KMS-11 (cell line): ENCODE measurements around the gene KIAA0408.

ENCODE experiments used
- H2AFZ ChIP-seq: fragments of 200-600 bp; sonication (generic); 2 replicates; pipeline ENCODE4 v1.6.1; 2016; ENCODE audit warnings: antibody characterized with exemption, mixed run types, low read depth
- H3K27ac ChIP-seq: fragments of 200-600 bp; sonication (generic); 2 replicates; pipeline ENCODE4 v1.6.1; 2016; ENCODE audit warnings: mild to moderate bottlenecking, mixed run types
- H3K27me3 ChIP-seq: fragments of 200-600 bp; sonication (generic); 2 replicates; pipeline ENCODE4 v1.6.1; 2017; ENCODE audit warnings: mild to moderate bottlenecking, low read depth, mixed run types, moderate library complexity; ENCODE audit not compliant: insufficient read depth
- H3K36me3 ChIP-seq: fragments of 200-600 bp; sonication (generic); 2 replicates; pipeline ENCODE4 v1.6.1; 2017; ENCODE audit warnings: mild to moderate bottlenecking, mixed run types; ENCODE audit not compliant: insufficient read depth
- H3K4me1 ChIP-seq: fragments of 200-600 bp; sonication (generic); 2 replicates; pipeline ENCODE4 v1.6.1; 2016; ENCODE audit warnings: mild to moderate bottlenecking, low read depth, mixed run types; ENCODE audit not compliant: poor library complexity, severe bottlenecking
- H3K4me2 ChIP-seq: fragments of 200-600 bp; sonication (generic); 2 replicates; pipeline ENCODE4 v1.7.0; 2016; ENCODE audit warnings: mild to moderate bottlenecking, mixed run types
- H3K4me3 ChIP-seq: fragments of 200-600 bp; sonication (generic); IDR thresholded peaks from 2 replicates; pipeline ENCODE4 v1.6.1; 2017; ENCODE audit warnings: low read depth, low read length, mixed read lengths; ENCODE audit not compliant: insufficient read depth
- H3K79me2 ChIP-seq: fragments of 200-600 bp; sonication (generic); 2 replicates; pipeline ENCODE4 v1.6.1; 2016; ENCODE audit warnings: low read depth, mixed run types; ENCODE audit not compliant: insufficient read depth
- H3K9ac ChIP-seq: fragments of 200-600 bp; sonication (generic); 2 replicates; pipeline ENCODE4 v1.6.1; 2016; ENCODE audit warnings: mild to moderate bottlenecking, mixed run types
- H4K20me1 ChIP-seq: fragments of 200-600 bp; sonication (generic); 2 replicates; pipeline ENCODE4 v1.6.1; 2016; ENCODE audit warnings: mild to moderate bottlenecking, mixed run types; ENCODE audit not compliant: insufficient read depth
- TF ChIP-seq, protein P1 (sequence below): fragments of 200-600 bp; sonication (generic); conservative IDR thresholded peaks from 2 replicates; pipeline ENCODE4 v1.6.1; 2017; ENCODE audit warnings: low read depth, mild to moderate bottlenecking, antibody characterized with exemption, low read length, moderate library complexity, mixed read lengths

KIAA0408 gene

DNA sequence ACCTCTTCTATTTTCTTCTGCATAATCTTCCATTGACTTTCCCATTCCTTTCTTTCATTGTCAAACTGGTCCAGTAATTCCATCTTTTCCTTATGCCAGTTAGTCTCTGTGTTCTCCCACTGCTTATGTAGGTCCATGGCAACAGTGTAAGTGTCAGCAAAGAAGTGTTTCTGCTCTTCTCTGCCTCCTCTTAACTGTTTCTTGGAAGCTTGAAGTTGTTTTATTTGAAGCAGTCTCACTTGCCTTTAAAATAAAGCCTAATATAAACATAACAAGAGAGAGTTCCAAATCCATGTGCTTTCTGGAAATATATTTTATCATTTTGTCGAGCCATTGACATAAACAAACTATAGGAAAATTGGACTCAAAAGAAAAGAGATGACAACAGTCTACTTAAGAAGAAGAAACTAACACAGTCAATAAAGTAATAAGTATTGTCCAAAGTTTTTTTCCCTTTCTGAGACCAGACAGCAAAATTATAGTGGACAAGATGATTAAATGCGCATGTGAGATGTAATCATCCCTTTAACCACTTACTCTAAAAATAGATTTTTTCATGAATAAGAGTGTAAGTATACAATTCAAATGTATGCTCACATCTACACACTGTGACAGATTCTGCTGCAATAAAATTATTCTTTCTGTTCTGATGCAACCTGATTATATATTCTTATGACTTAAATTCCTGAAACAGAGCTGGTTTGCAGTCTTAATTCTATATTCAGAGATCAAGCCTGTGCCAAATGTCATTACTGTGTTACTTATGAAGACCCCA lies 5.2 kb downstream of the KIAA0408 start:
- Histone ChIP-seq H3K27ac (no peak overlapping the region), H3K4me2 (no peak overlapping the region), H3K36me3 (no peaks in the 10 kb centered on the region), H3K9ac (no peak overlapping the region), H4K20me1 (no peaks in the 10 kb centered on the region), H3K79me2 (no peaks in the 10 kb centered on the region), H2AFZ (no peak overlapping the region), H3K27me3 (no peaks in the 10 kb centered on the region), H3K4me3 (no peak overlapping the region), H3K4me1 (no peaks in the 10 kb centered on the region)
- TF ChIP-seq, protein P1, sequence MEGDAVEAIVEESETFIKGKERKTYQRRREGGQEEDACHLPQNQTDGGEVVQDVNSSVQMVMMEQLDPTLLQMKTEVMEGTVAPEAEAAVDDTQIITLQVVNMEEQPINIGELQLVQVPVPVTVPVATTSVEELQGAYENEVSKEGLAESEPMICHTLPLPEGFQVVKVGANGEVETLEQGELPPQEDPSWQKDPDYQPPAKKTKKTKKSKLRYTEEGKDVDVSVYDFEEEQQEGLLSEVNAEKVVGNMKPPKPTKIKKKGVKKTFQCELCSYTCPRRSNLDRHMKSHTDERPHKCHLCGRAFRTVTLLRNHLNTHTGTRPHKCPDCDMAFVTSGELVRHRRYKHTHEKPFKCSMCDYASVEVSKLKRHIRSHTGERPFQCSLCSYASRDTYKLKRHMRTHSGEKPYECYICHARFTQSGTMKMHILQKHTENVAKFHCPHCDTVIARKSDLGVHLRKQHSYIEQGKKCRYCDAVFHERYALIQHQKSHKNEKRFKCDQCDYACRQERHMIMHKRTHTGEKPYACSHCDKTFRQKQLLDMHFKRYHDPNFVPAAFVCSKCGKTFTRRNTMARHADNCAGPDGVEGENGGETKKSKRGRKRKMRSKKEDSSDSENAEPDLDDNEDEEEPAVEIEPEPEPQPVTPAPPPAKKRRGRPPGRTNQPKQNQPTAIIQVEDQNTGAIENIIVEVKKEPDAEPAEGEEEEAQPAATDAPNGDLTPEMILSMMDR = no peak

DNA sequence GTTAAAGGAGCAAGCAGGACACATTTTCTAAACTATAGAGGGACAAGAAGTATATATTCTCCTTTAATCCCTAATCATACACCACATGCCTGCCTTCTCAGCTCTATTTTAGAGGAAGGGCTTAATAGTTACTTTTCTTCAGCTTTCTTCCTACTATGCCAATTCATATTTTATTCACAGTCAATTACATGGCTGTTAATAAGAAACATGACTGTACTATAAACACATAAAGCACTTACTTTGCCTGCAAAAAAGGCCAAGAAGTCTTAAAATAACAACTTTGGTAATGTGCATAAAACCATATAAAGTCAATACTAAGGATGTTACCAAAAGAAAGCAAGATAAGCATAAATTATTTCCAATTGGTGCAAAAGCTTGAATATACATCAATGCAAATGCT lies 6.4 kb downstream of the KIAA0408 start:
- no peak overlapping the region for H2AFZ ChIP-seq
- TF ChIP-seq, protein P1 = no peak
- H3K36me3 ChIP-seq = no peaks in the 10 kb centered on the region

DNA sequence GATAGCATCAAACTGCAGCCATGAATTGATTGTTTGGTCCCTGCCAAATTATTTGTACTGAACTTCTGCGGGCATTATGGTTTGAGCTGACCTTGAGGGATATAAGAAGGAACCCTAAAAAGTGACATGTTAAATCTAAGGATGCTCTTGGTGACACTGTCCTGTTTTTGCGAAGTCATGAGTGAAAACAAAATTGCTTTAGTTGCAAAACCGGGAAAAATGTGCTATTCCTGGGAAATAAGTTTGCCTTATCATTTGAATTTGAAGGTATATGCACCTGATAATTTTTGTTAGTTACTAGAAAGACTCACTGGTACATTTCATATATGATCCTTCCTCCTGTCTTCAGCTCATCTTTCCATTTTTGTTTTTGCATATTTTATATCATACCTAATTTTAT lies 7.8 kb downstream of the KIAA0408 start:
- no peak overlapping the region for H3K27ac ChIP-seq
- no peaks in the 10 kb centered on the region for H3K36me3 ChIP-seq
- no peak overlapping the region for H3K9ac ChIP-seq
- no peaks in the 10 kb centered on the region for H4K20me1 ChIP-seq
- no peaks in the 10 kb centered on the region for H3K27me3 ChIP-seq
- H3K4me3 ChIP-seq = no peak overlapping the region
- no peak overlapping the region for H2AFZ ChIP-seq
- H3K4me1 ChIP-seq = no peaks in the 10 kb centered on the region
- no peaks in the 10 kb centered on the region for H3K79me2 ChIP-seq
- TF ChIP-seq, protein P1 = no peak
- no peak overlapping the region for H3K4me2 ChIP-seq

More for the DNA sequence above, 6.4 kb downstream of the KIAA0408 start:
- H3K4me2 ChIP-seq = no peak overlapping the region
- no peaks in the 10 kb centered on the region for H3K4me1 ChIP-seq
- H3K4me3 ChIP-seq = no peak overlapping the region
- no peaks in the 10 kb centered on the region for H4K20me1 ChIP-seq
- H3K79me2 ChIP-seq = no peaks in the 10 kb centered on the region
- no peak overlapping the region for H3K9ac ChIP-seq
- no peaks in the 10 kb centered on the region for H3K27me3 ChIP-seq
- no peak overlapping the region for H3K27ac ChIP-seq

DNA sequence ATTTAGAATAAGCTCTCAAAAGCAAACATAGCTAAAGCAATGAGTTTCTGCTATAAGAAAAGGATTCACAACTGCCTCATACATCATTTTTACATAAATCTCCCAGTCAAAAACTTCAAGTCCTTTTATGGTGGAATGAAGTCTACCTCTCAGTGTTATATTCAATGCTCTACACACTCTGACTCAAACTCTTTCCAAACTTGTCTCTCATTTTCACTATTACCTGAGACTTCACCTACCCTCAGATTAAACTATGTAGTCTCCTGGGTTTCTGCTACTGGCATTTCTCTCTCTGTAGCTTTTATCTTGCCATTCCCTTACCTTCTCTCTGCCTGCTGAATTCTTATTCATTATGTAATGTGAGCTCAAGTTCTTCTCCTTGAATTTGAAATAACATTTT lies 11.4 kb downstream of the KIAA0408 start:
- H3K4me3 ChIP-seq = no peak overlapping the region
- no peaks in the 10 kb centered on the region for H3K4me1 ChIP-seq
- TF ChIP-seq, protein P1 = no peak
- no peak overlapping the region for H2AFZ ChIP-seq
- no peak overlapping the region for H3K27ac ChIP-seq
- no peak overlapping the region for H3K9ac ChIP-seq
- H4K20me1 ChIP-seq = no peaks in the 10 kb centered on the region
- H3K79me2 ChIP-seq = no peaks in the 10 kb centered on the region
- H3K27me3 ChIP-seq = no peaks in the 10 kb centered on the region
- H3K36me3 ChIP-seq = no peaks in the 10 kb centered on the region
- no peak overlapping the region for H3K4me2 ChIP-seq
